ENCODE measurements around the gene RTP1.

GRCh38 chr3:187242900-187243299, 45.6 kb downstream of the RTP1 start:
- TF ChIP-seq FOS (IDR thresholded peaks at IDR 0.05; ENCODE audit: extremely low read depth, insufficient read length): no peak
- TF ChIP-seq, protein P1, sequence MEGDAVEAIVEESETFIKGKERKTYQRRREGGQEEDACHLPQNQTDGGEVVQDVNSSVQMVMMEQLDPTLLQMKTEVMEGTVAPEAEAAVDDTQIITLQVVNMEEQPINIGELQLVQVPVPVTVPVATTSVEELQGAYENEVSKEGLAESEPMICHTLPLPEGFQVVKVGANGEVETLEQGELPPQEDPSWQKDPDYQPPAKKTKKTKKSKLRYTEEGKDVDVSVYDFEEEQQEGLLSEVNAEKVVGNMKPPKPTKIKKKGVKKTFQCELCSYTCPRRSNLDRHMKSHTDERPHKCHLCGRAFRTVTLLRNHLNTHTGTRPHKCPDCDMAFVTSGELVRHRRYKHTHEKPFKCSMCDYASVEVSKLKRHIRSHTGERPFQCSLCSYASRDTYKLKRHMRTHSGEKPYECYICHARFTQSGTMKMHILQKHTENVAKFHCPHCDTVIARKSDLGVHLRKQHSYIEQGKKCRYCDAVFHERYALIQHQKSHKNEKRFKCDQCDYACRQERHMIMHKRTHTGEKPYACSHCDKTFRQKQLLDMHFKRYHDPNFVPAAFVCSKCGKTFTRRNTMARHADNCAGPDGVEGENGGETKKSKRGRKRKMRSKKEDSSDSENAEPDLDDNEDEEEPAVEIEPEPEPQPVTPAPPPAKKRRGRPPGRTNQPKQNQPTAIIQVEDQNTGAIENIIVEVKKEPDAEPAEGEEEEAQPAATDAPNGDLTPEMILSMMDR (IDR thresholded peaks at IDR 0.05 in 2 of 3, conservative IDR thresholded peaks at IDR 0.05 in 1 of 3; ENCODE audit: insufficient read depth in 2 of 3, low read depth in 1 of 3, low read length in 3 of 3): no peak
- no peak for TF ChIP-seq RAD51 (IDR thresholded peaks at IDR 0.05; ENCODE audit: borderline replicate concordance, low read depth)
